Breast epithelium (tissue), 3 donors: ENCODE results near the gene TMEM108.

ENCODE experiments used
- POLR2A ChIP-seq: fragments of 450-650 bp; IDR thresholded peaks from one replicate; pipeline ENCODE4 v1.6.1; 2016; ENCODE audit warnings: antibody characterized with exemption, mild to moderate bottlenecking, moderate library complexity
- TF ChIP-seq, protein P1 (sequence below), 3 donors: fragments of 450-650 bp; IDR thresholded peaks; one replicate each; pipeline ENCODE4 v1.5.1; 2016 to 2017; ENCODE audit warnings: antibody characterized with exemption in 3 of 3, mild to moderate bottlenecking in 3 of 3, moderate library complexity in 3 of 3

DNA sequence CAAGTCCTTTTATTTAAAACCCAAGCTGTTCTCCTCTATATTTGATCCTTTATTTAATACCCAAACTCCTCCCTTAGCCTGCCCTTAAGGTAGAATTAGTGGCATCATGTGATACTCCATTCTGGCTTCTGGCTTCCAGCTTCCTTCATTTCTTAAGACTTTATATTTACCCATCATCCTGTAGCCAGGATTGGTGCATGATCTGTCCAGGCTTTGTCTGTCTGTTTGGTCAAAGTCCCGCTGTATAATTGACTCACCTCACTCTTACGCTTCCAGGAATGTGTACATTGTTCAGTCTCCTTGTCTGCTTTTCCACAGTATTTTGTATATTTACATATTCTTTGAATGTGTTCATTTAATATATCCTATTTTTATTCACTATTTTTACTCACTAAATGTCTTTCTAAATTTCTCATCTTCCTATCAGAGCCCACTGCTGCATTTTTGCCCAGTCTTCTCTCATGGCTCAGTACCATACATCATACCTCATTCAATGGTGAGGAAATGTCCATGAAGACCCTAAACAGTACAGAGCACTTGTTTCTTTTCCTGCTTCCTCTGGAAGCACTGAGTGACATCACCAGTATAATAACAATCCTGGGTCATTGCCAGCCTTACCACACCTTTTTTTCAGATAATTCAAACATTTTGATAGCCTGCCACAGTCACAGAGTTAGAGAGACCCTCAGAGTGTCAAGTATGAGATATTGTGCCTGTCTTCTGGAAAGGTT is 31.5 kb downstream of the TMEM108 start:
- TF ChIP-seq, protein P1, sequence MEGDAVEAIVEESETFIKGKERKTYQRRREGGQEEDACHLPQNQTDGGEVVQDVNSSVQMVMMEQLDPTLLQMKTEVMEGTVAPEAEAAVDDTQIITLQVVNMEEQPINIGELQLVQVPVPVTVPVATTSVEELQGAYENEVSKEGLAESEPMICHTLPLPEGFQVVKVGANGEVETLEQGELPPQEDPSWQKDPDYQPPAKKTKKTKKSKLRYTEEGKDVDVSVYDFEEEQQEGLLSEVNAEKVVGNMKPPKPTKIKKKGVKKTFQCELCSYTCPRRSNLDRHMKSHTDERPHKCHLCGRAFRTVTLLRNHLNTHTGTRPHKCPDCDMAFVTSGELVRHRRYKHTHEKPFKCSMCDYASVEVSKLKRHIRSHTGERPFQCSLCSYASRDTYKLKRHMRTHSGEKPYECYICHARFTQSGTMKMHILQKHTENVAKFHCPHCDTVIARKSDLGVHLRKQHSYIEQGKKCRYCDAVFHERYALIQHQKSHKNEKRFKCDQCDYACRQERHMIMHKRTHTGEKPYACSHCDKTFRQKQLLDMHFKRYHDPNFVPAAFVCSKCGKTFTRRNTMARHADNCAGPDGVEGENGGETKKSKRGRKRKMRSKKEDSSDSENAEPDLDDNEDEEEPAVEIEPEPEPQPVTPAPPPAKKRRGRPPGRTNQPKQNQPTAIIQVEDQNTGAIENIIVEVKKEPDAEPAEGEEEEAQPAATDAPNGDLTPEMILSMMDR (IDR thresholded peaks at IDR 0.05), result no peak
- no peak for TF ChIP-seq POLR2A
